Psoas muscle (tissue), 8 donors: ENCODE data around the gene ACMSD. TPM values are rescaled to one million over a fixed set of nuclear protein-coding genes. Genes with fewer than 3 reads are reported as not detected.
"Not testable (repeated sequence)": the region's sequence is repeated elsewhere in the genome, so short reads cannot be mapped to it uniquely, and the experiment has no call there.

Experiments used
- ATAC-seq, 4 donors: fragments of 200-7000 bp; cut with Tn5 transposase; one replicate each; pipeline ENCODE4 v1.9.1; 2020; ENCODE audit warnings: moderate library complexity in 3 of 4, mild to moderate bottlenecking in 2 of 4
- DNase-seq, 2 donors: peaks; one replicate each; pipeline ENCODE4 v3.0.0-alpha.2; 2020
- H3K27ac ChIP-seq: fragments of 200-600 bp; one replicate; pipeline ENCODE4 v1.8.0; 2022
- H3K27me3 ChIP-seq, 3 donors: fragments of 200-600 bp in 1 of 3; one replicate each; pipeline versions ENCODE4 v1.6.1 to v1.8.0; 2013 to 2022; ENCODE audit warnings: low read length in 2 of 3, mild to moderate bottlenecking in 2 of 3, moderate library complexity in 1 of 3; ENCODE audit not compliant: insufficient read depth in 3 of 3
- H3K36me3 ChIP-seq, 2 donors: fragments of 200-600 bp in 1 of 2; one replicate each; pipeline versions ENCODE4 v1.6.1 to v1.8.0; 2013 to 2022; ENCODE audit warnings: low read depth in 1 of 2, mild to moderate bottlenecking in 1 of 2, moderate library complexity in 1 of 2; ENCODE audit not compliant: insufficient read depth in 1 of 2
- H3K4me1 ChIP-seq: fragments of 200-600 bp; one replicate; pipeline ENCODE4 v1.8.0; 2022
- H3K4me3 ChIP-seq: fragments of 200-600 bp; one replicate; pipeline ENCODE4 v1.8.0; 2022; ENCODE audit warnings: mild to moderate bottlenecking
- H3K9me3 ChIP-seq: fragments of 200-600 bp; one replicate; pipeline ENCODE4 v1.8.0; 2022
- WGBS, 3 donors: extraction: QIAGEN DNeasy Blood & Tissue Kit; methylation state at CpG; one replicate each; pipeline versions ENCODE4 v1.1.6 to v1.1.7; 2013; 5-methylcytosine and 5-hydroxymethylcytosine counted together
- intact Hi-C, 2 donors: fragments of 100-400 bp; cut with DNase I; formaldehyde crosslinking; loops; one replicate each; pipeline versions ENCODE4 v1.11.0 to v1.14.2; 2022
- polyA plus RNA-seq, 3 donors: library from polyadenylated mRNA; stranded (reverse); fragments of 200-250 nt; gene quantifications; one replicate each; pipeline ENCODE4 v1.2.3, GENCODE V29; 2013
- total RNA-seq, 4 donors: library from RNA; stranded (reverse); fragmentation: NEBNext Ultra II Directional in 2 of 4; extraction: Animal tissue kit (Norgen Biotek cat#: 25700) in 2 of 4; gene quantifications; one replicate each; pipeline versions ENCODE4 v1.2.1 to v1.2.4, GENCODE V29; 2021 to 2023
- TF ChIP-seq, protein P1 (sequence below): fragments of 200-600 bp; IDR thresholded peaks from one replicate; pipeline ENCODE4 v1.8.0; 2022; ENCODE audit warnings: antibody characterized with exemption
- donor health status: healthy with polysubstance abuse.
- donor health status: DM: no; HTN: no; CAD: no; lungs with moderate emphysema.
- donor health status: Bipolar disorder and iron deficiency.
- donor health status: healthy.
- donor health status: DM: yes; HTN: yes; CAD: no.
- donor health status: DM: no; HTN: no; CAD: no.
- donor health status: DM: no; HTN: no; CAD: no.
- donor health status: DM: yes; HTN: yes; CAD: no.

Gene ACMSD
- total and polyA plus RNA-seq, 7 donors: not detected

DNA sequence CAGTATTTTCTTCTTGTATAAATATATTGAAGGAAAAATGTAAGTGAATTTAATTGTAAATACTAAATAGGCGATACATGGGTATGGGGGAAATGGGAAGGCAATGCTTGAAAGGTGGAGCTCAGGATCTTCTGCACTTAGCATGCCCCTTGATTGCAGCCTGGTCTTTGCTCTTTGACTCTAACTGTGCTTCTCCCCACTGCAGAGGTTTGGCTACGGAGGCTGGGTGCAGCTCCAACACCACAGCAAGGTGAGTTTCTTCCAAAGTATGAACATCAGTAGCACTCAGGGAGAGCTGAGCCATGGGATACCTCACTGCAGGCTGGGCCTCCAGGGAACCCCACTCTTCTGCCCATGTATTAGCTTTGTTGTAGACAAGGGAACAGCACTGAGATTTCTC is 6.6 kb downstream of the ACMSD start:
- H3K36me3 ChIP-seq: no peaks in the 10 kb centered on the region
- no peaks in the 10 kb centered on the region for H3K27me3 ChIP-seq
- TF ChIP-seq, protein P1, sequence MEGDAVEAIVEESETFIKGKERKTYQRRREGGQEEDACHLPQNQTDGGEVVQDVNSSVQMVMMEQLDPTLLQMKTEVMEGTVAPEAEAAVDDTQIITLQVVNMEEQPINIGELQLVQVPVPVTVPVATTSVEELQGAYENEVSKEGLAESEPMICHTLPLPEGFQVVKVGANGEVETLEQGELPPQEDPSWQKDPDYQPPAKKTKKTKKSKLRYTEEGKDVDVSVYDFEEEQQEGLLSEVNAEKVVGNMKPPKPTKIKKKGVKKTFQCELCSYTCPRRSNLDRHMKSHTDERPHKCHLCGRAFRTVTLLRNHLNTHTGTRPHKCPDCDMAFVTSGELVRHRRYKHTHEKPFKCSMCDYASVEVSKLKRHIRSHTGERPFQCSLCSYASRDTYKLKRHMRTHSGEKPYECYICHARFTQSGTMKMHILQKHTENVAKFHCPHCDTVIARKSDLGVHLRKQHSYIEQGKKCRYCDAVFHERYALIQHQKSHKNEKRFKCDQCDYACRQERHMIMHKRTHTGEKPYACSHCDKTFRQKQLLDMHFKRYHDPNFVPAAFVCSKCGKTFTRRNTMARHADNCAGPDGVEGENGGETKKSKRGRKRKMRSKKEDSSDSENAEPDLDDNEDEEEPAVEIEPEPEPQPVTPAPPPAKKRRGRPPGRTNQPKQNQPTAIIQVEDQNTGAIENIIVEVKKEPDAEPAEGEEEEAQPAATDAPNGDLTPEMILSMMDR: no peak
- no peak overlapping the region for H3K27ac ChIP-seq
- no peak overlapping the region for H3K4me3 ChIP-seq
- H3K9me3 ChIP-seq: no peaks in the 10 kb centered on the region
- no peak for ATAC-seq
- no peak for DNase-seq
- H3K4me1 ChIP-seq: no peaks in the 10 kb centered on the region
- WGBS, 3 donors: 90 to 97% (median 92%) methylated on average over 2 of the region's 2 CpGs
- intact Hi-C loops: no loop called here

DNA sequence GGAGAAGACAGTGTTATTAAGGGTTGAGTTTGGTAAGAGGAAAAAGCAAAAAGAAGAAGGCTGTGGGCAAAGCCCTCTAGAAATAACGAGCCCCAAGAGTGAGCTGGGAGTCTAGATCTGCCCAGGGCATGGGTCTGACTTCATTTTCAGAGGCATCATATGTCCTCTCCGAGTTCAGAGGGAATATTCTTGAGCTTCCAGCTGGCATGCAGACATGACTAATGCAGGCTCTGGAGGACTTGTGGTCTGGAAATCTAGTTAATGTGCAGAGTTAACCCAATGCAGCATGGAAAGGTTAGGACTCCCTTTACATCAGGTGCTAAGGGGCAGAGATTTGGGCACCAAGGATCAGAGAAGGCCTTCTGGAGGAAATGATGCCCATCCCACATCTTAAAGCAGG is 7.3 kb downstream of the ACMSD start:
- intact Hi-C loops: no loop called here
- H3K4me3 ChIP-seq: no peak overlapping the region
- no peak overlapping the region for H3K27ac ChIP-seq
- 14 to 37% (median 29%) methylated on average over 2 of the region's 2 CpGs for WGBS, 3 donors
- H3K9me3 ChIP-seq: no peaks in the 10 kb centered on the region
- H3K4me1 ChIP-seq: no peaks in the 10 kb centered on the region
- H3K36me3 ChIP-seq: no peaks in the 10 kb centered on the region
- ATAC-seq (no peak), DNase-seq (no peak)
- TF ChIP-seq, protein P1: no peak
- H3K27me3 ChIP-seq: no peaks in the 10 kb centered on the region

GRCh38 chr2:134846213-134846612 is 7.8 kb downstream of the ACMSD start:
- H3K27ac ChIP-seq: no peak overlapping the region
- ATAC-seq: no peak
- no peaks in the 10 kb centered on the region for H3K4me1 ChIP-seq
- H3K36me3 ChIP-seq: no peaks in the 10 kb centered on the region
- H3K27me3 ChIP-seq: no peaks in the 10 kb centered on the region
- TF ChIP-seq, protein P1: no peak
- WGBS, 3 donors: 95 to 100% (median 100%) methylated on average over 1 of the region's 1 CpG
- intact Hi-C loops: no loop called here
- no peaks in the 10 kb centered on the region for H3K9me3 ChIP-seq
- no peak for DNase-seq
- no peak overlapping the region for H3K4me3 ChIP-seq

GRCh38 chr2:134847582-134847981 is 9.2 kb downstream of the ACMSD start:
- intact Hi-C loops, H3K27me3 ChIP-seq, ATAC-seq, H3K4me3 ChIP-seq, DNase-seq, H3K9me3 ChIP-seq, H3K4me1 ChIP-seq, H3K36me3 ChIP-seq, H3K27ac ChIP-seq: not testable (repeated sequence)
- 96 to 100% (median 98%) methylated on average over 5 of the region's 5 CpGs for WGBS, 3 donors

GRCh38 chr2:134852518-134852917 is 14.1 kb downstream of the ACMSD start:
- no peak overlapping the region for H3K4me3 ChIP-seq
- no peak overlapping the region for H3K27ac ChIP-seq
- H3K9me3 ChIP-seq: no peaks in the 10 kb centered on the region
- WGBS, 3 donors: 80 to 81% (median 80%) methylated on average over 7 of the region's 7 CpGs
- H3K27me3 ChIP-seq: no peaks in the 10 kb centered on the region
- H3K36me3 ChIP-seq: no peaks in the 10 kb centered on the region
- no peaks in the 10 kb centered on the region for H3K4me1 ChIP-seq
- ATAC-seq (no peak), DNase-seq (no peak)
- intact Hi-C loops: no loop called here
- TF ChIP-seq, protein P1: no peak
